GM20000 (cell line): ENCODE results near the gene IFNGR2.

Experiments
- DNase-seq: peaks from one replicate; pipeline ENCODE4 v3.0.0; 2012; ENCODE audit warnings: low spot score
- TF ChIP-seq, protein P1 (sequence below): IDR thresholded peaks from 2 replicates; pipeline ENCODE4 v1.5.1; 2012; ENCODE audit warnings: mild to moderate bottlenecking, control low read depth; ENCODE audit errors: extremely low read depth, missing control alignments

Gene IFNGR2

DNA sequence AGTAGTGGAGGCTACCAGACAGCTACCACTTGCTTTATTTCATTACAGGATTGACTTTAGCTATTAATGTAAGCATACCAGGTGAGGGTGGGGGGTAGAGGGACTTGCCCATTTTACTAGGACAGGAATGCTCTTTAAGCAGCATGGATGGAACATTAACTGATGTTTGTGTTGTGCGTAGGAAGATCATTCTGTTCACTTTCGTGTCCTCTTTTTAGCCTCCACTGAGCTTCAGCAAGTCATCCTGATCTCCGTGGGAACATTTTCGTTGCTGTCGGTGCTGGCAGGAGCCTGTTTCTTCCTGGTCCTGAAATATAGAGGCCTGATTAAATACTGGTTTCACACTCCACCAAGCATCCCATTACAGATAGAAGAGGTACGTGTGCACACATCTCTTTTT is 29.3 kb downstream of the IFNGR2 start:
- no peak for DNase-seq
- TF ChIP-seq, protein P1, sequence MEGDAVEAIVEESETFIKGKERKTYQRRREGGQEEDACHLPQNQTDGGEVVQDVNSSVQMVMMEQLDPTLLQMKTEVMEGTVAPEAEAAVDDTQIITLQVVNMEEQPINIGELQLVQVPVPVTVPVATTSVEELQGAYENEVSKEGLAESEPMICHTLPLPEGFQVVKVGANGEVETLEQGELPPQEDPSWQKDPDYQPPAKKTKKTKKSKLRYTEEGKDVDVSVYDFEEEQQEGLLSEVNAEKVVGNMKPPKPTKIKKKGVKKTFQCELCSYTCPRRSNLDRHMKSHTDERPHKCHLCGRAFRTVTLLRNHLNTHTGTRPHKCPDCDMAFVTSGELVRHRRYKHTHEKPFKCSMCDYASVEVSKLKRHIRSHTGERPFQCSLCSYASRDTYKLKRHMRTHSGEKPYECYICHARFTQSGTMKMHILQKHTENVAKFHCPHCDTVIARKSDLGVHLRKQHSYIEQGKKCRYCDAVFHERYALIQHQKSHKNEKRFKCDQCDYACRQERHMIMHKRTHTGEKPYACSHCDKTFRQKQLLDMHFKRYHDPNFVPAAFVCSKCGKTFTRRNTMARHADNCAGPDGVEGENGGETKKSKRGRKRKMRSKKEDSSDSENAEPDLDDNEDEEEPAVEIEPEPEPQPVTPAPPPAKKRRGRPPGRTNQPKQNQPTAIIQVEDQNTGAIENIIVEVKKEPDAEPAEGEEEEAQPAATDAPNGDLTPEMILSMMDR: no peak

DNA sequence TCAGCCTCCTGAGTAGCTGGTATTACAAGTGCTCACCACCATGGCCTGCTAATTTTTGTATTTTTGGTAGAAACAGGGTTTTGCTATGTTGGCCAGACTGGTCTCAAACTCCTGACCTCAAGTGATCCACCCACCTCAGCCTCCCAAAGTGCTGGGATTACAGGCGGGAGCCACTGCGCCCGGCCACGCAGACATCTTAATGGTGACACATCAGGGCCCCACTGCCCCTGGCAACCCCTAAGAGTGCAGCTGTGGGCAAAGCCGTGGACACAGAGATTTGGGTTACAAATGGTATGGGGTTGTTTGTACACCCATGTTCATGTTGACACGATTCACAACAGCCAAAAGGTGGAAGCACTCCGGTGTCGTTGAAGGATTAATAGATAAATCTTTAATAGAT is 29.8 kb downstream of the IFNGR2 start:
- no peak for DNase-seq
- TF ChIP-seq, protein P1: no peak

DNA sequence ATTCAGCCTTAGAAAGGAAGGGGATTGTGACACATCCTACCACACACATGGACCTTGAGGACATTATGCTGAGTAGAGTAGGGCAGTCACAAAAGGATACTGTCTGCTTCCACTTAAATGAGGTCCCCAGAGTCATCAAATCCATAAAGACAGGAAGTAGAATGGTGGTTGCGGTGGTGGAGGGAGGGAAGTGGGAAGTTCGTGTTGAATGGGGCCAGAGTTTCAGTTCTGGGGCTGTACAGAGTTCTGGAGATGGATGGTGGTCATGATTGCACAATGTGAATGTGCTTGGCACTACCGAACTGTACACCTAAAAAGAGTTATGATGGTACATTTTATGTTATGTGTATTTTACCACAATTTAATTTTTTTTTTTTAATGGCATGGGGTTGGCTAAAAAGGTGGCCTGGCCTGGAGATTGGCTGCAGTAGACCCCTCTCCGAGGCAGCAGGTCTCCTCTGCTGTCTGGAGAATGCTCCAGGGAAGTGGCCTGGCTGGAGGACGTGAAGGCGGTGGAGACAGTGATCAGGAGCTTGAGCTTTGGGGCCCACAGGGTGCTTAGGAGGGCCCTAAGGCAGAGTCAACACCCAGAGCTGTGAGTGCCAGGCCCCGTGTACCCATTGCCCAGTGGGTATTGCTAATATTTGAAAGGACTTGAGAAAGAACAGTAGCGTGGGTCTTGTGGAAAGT is 30.4 kb downstream of the IFNGR2 start:
- TF ChIP-seq, protein P1: no peak

DNA sequence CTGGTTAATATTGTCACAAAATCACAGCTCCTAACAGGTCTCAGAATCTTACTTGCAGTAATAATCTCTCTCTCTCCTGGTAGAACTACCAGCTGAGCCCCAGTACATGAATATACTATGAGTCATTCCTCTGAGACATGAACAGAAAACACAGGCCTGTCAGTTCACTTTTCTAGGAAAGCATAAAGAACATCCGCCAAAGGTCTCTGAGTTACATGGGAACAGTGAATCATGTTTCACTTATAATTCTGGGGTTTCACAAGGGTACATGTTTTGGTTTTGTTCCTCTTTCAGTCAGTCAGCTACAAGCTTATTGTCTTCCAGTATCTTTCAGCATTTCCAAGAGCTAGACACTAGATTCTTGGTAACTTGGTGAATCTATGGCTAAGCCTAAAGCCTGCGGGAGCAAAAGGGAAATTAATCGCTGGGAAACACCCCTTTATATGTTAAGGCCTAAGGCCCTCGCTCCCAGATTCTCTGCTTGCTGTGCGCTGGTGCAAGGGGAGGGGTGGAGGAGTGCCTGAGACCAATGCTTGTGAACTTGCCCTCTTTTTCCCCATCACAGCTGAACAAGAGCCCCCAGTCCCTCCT is 31.7 kb downstream of the IFNGR2 start:
- DNase-seq: peak; percentile 80
- TF ChIP-seq, protein P1: no peak

More for the DNA sequence above, 30.4 kb downstream of the IFNGR2 start:
- DNase-seq: no peak

DNA sequence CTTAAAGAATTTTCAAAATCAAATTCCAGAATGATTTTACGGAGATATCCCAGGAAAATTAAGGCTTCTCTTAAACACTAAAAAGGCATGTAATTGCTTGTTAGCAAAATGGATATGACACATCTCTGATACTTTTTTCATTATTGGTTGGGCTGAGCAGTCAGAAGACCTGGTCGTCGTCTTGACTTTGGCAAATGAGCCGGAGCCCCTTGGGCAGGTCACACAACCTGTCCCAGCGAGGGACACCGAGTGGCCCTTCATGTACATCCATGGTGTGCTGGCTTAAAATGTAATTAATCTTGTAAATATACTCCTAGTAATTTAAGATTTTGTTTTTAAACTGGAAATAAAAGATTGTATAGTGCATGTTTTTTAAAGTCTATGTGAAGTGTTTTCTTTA is 33.9 kb downstream of the IFNGR2 start:
- TF ChIP-seq, protein P1: no peak
- DNase-seq: no peak

DNA sequence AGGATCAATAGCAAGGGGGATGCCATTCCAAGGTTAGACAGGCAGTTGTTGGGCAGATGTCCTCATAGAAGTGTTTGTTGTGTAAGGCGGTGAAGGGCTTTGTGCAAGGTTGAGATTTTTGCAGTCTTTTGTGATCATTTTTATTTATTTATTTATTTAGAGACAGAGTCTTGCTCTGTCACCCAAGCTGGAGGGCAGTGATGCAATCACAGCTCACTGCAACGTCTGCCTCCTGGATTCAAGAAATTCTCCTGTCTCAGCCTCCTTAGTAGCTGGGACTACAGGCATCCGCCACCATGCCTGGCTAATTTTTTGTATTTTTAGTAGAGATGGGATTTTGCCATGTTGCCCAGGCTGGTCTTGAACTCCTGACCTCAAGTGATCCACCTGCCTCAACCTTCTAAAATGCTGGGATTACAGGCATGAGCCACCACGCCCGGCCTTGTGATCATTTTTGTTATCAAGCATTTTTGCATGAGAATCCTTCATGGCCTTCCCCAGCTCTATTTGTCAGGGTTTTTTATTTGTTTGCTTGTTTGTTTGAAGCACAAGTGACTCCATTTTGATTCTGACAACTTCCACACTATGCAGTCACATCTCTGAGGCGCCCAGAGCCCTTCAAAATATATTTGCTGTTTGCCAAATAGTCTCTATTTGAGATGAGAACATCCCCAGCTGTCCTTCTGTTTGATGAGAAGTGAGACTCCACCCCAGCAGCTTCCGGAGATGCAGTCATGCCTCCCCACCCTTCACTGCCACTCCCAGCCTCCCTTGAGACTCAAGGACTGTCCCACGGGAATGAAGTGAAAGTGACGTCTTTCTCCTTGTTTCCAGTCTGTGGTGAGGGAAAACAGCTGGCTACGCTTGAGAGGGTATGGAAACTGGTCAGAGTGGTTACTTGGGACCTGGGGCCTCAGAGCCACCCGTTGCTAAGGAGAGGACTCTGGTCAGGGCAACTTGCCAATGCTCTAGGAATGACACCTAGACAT is 38.6 kb downstream of the IFNGR2 start:
- DNase-seq: peak; percentile 73
- TF ChIP-seq, protein P1: no peak
